Tibial artery (tissue), 4 donors: ENCODE measurements around the gene SCFD2.

ENCODE experiments used
- DNase-seq, 2 donors: peaks; one replicate each; pipeline ENCODE4 v3.0.0-alpha.2; 2019
- H3K27ac ChIP-seq, 2 donors: fragments of 200-600 bp; sonication (generic) in 1 of 2; 1 replicate in 1 of 2; 2 replicates in 1 of 2; pipeline ENCODE4 v1.5.1; 2018 to 2019; ENCODE audit warnings: mild to moderate bottlenecking in 1 of 2
- H3K27me3 ChIP-seq, 2 donors: fragments of 200-600 bp; sonication (generic) in 1 of 2; one replicate each; pipeline versions ENCODE4 v1.5.1 to v1.6.0; 2016 to 2019
- H3K36me3 ChIP-seq, 3 donors: fragments of 200-600 bp; sonication (generic) in 2 of 3; one replicate each; pipeline ENCODE4 v1.5.1; 2016 to 2019; ENCODE audit warnings: mild to moderate bottlenecking in 2 of 3
- H3K4me1 ChIP-seq, 4 donors: fragments of 200-600 bp; sonication (generic) in 2 of 4; 1 replicate in 3 of 4; 2 replicates in 1 of 4; pipeline ENCODE4 v1.5.1; 2016 to 2019
- H3K4me3 ChIP-seq, 2 donors: fragments of 200-600 bp; sonication (generic) in 1 of 2; 1 replicate in 1 of 2; 2 replicates in 1 of 2; pipeline ENCODE4 v1.5.1; 2018 to 2019; ENCODE audit warnings: mild to moderate bottlenecking in 2 of 2
- H3K9me3 ChIP-seq, 3 donors: fragments of 200-600 bp; sonication (generic) in 1 of 3; one replicate each; pipeline ENCODE4 v1.5.1; 2016 to 2019
- CTCF ChIP-seq, 2 experiments: fragments of 200-600 bp in 1 of 2; fragments of 450-650 bp in 1 of 2; IDR thresholded peaks; one replicate each; pipeline ENCODE4 v1.5.1; 2017 to 2019; ENCODE audit warnings: antibody characterized with exemption in 2 of 2, mild to moderate bottlenecking in 1 of 2, moderate library complexity in 1 of 2
- intact Hi-C: fragments of 100-400 bp; cut with DNase I; formaldehyde crosslinking; loops from one replicate; pipeline ENCODE4 v1.15.0; 2023; ENCODE audit warnings: low total_unique reads

Gene SCFD2

GRCh38 chr4:52873191-52873590 is 492.7 kb downstream of the SCFD2 start:
- peaks cover 0 to 24% (median 17%) of the 10 kb centered on the region in 4 donors for H3K4me1 ChIP-seq
- H3K4me3 ChIP-seq: no peak overlapping the region
- no peak for DNase-seq
- H3K9me3 ChIP-seq: no peaks in the 10 kb centered on the region
- H3K27ac ChIP-seq: no peak overlapping the region
- intact Hi-C loops: no loop called here
- H3K36me3 ChIP-seq: no peaks in the 10 kb centered on the region
- no peak for TF ChIP-seq CTCF (IDR thresholded peaks at IDR 0.05)
- H3K27me3 ChIP-seq: no peaks in the 10 kb centered on the region

DNA sequence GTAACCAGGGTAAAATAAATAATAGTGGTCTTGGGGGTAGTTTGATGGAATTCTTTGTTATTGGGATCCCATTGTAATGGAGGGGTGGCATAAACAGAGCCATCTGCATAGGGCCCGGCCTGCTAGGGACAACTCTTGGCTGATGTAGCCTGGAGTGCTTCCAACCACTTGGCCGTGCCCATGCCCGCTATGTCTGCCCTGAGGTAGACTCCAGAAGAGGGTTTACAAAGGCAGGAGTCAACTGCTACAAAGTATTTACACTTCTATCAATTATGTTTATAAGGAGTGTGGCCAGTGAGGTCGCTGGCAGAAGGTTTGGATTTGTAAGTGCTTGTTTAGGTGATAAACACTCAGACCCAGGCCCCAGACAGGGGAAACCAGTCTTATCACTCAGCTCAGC is 495.6 kb downstream of the SCFD2 start:
- Histone ChIP-seq H3K4me3 (no peak overlapping the region), H3K27ac (peak overlapping the region; percentile 77 to 86), H3K4me1 (peaks cover 0 to 53% (median 33%) of the 10 kb centered on the region in 4 donors), H3K36me3 (peaks cover 0 to 13% (median 4%) of the 10 kb centered on the region in 3 donors), H3K27me3 (no peaks in the 10 kb centered on the region), H3K9me3 (no peaks in the 10 kb centered on the region)
- intact Hi-C loops: no loop called here
- no peak for TF ChIP-seq CTCF (IDR thresholded peaks at IDR 0.05)
- DNase-seq: no peak

- TF ChIP-seq CTCF (IDR thresholded peaks at IDR 0.05): no peak
- peak overlapping the region in 1 of 2 donors; percentile 31 for H3K4me3 ChIP-seq
- H3K9me3 ChIP-seq: no peaks in the 10 kb centered on the region
- intact Hi-C loops: loop anchor here (5.0 to 10.0 kb wide), 2 partner anchors 115 to 157 kb away; no protein-coding TSS in a partner anchor
- DNase-seq: no peak
- H3K4me1 ChIP-seq: peaks cover 0 to 59% (median 38%) of the 10 kb centered on the region in 4 donors
- peaks cover 0 to 15% (median 4%) of the 10 kb centered on the region in 3 donors for H3K36me3 ChIP-seq
- no peaks in the 10 kb centered on the region for H3K27me3 ChIP-seq
- peak overlapping the region; percentile 77 to 86 for H3K27ac ChIP-seq
Measured at GRCh38 chr4:52869656-52870055, 496.2 kb downstream of the SCFD2 start.

- Histone ChIP-seq H3K4me1 (peaks cover 0 to 64% (median 43%) of the 10 kb centered on the region in 4 donors), H3K27ac (peak overlapping the region; percentile 77 to 86), H3K36me3 (peaks cover 0 to 15% (median 4%) of the 10 kb centered on the region in 3 donors), H3K27me3 (no peaks in the 10 kb centered on the region), H3K4me3 (peak overlapping the region in 1 of 2 donors; percentile 31), H3K9me3 (no peaks in the 10 kb centered on the region)
- intact Hi-C loops: loop anchor here (5.0 to 10.0 kb wide), 2 partner anchors 116 to 157 kb away; no protein-coding TSS in a partner anchor
- no peak for TF ChIP-seq CTCF (IDR thresholded peaks at IDR 0.05)
- peak; percentile 58 to 91 for DNase-seq
Measured at GRCh38 chr4:52869196-52869595, 496.7 kb downstream of the SCFD2 start.

- no peak overlapping the region for H3K4me3 ChIP-seq
- peaks cover 0 to 15% (median 4%) of the 10 kb centered on the region in 3 donors for H3K36me3 ChIP-seq
- peak; percentile 32 to 82 for DNase-seq
- peak in 1 of 2 experiments; percentile 11 for TF ChIP-seq CTCF (IDR thresholded peaks at IDR 0.05)
- intact Hi-C loops: loop anchor here (5.0 to 10.0 kb wide), 2 partner anchors 117 to 156 kb away; no protein-coding TSS in a partner anchor
- peaks cover 0 to 74% (median 46%) of the 10 kb centered on the region in 4 donors for H3K4me1 ChIP-seq
- H3K27me3 ChIP-seq: no peaks in the 10 kb centered on the region
- H3K9me3 ChIP-seq: no peaks in the 10 kb centered on the region
- peak overlapping the region; percentile 77 to 86 for H3K27ac ChIP-seq
Measured at GRCh38 chr4:52868133-52868532, 497.7 kb downstream of the SCFD2 start.
